Stimulated activated CD8-positive, alpha-beta memory T cell treated with anti-CD3 and anti-CD28 coated beads, Interleukin-7, amount 100 ng/mL, for 4 hours (primary cell): Measurements from ENCODE around the gene ID4.

ENCODE experiments used
- DNase-seq, 2 donors: peaks; one replicate each; pipeline ENCODE4 v3.0.0-alpha.2; 2020; ENCODE audit warnings: low read depth in 2 of 2

Gene ID4, protein sequence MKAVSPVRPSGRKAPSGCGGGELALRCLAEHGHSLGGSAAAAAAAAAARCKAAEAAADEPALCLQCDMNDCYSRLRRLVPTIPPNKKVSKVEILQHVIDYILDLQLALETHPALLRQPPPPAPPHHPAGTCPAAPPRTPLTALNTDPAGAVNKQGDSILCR

DNA sequence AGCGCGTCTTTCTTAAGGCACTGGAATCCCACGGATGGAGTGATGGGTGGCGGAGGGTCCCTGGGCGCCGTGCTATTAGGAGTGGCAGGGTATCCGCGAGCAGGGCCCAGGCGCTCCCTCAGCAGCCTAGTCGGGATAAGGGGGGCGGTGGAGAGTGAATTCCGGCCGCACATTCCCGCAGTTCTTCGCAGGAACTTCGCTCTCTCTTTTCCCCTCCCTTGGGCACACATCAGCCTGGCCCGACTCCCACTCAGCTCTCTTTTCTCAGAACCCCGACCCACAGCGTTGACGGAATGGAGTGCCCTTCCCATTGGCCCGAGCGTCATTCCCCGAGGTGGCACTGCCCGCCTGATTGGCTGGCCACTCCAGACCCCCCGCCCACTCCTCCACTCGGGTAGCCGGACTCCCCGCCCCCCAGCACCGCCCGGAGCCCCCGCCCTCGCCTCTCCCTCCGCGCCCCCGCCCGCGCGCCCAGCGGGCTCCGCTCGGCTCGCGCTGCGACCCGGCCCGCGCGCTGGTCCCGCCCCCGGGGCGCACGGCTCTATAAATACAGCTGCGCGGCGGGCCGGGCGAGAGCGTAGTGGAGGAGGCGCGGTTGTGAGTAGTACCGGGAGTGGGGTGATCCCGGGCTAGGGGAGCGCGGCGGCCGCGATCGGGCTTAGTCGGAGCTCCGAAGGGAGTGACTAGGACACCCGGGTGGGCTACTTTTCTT, at the start of gene ID4:
ID4 (plus strand) TSS at position 572 of the 712 bp plus-strand sequence. CDS start 385 bp downstream, outside the sequence.
- no peak for DNase-seq

- no peak for DNase-seq
These were observed 48.5 kb upstream of the ID4 start for GRCh38 chr6:19788686-19789085.

DNA sequence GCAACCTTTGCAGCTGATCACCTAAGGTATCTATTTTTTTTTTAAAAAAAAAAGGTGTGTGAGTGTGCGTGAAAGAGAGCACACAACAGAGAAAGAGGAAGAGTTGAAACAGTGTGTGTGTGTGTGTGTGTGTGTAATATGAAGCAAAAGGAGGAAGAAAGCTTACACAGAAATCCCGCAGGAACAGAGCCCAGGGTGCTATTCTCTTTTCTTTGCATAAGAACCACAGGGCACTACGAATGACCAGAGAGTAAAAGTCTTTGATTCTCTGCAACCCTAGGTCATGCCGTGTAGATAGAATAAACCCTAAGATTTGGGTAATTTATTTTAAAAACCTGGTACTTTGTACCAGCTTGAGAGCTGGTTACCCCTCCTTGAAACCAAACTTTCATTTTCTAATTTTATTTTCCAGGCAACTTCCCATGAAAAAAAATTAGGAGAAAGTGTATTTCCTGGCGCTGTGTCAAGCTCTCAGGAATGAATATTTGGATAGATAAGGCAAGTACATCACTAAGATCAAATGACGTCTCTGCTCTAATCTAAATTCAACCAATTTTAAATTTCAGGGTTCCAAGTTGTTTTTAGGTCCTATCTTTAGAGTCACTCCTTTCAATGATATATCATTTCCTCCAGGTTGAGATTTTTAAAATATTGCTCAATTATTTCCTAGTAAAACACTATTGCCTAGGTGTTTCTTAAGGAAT, 47.9 kb upstream of the ID4 start:
- no peak for DNase-seq

GRCh38 chr6:19791267-19791666, 45.9 kb upstream of the ID4 start:
- no peak for DNase-seq

GRCh38 chr6:19795211-19795610, 42.0 kb upstream of the ID4 start:
- DNase-seq, result no peak

DNA sequence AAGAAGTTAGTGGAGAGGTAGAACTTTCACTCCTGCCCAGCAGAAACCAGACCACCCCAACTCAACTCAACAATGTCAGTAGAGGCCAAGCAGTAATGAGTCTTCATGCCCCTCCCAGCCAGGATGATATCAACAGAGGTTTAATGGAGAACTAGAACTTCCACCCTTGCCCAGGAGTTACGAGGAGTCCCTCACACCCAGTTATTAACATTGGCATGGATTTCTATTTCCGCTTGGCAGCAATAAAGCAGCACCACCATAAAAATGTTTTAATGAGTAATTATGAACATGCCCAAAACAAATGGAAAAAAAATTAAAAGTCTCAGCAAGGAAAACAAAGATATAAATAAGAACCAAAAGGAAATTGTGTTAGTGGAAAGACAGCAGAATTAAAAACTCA, 40.7 kb upstream of the ID4 start:
- DNase-seq, result no peak

GRCh38 chr6:19798362-19798761, 38.8 kb upstream of the ID4 start:
- no peak for DNase-seq

- no peak for DNase-seq
These were observed 34.5 kb upstream of the ID4 start for GRCh38 chr6:19802656-19803055.

- DNase-seq, result no peak
These were observed 33.6 kb upstream of the ID4 start for GRCh38 chr6:19803331-19804204.

GRCh38 chr6:19804205-19805128, 32.7 kb upstream of the ID4 start:
- DNase-seq, result peak in 1 of 2 donors; percentile 14

DNA sequence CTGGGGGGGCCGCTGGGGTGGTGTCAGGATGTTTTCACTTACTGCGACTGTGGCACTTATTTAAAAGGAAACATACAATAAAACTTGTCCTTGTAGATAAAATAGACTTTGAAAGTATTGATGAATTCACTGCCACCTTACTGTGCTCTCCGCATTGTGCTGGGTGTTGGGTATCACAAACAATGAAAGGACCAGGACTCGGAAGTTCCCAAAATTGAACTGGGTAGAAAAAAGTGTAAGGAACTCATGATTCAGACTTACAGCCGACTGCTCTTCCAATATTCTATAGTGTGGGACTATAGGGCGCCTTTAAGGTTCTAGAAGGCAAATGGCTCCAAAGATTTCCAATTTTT, 32.1 kb upstream of the ID4 start:
- DNase-seq, result no peak

DNA sequence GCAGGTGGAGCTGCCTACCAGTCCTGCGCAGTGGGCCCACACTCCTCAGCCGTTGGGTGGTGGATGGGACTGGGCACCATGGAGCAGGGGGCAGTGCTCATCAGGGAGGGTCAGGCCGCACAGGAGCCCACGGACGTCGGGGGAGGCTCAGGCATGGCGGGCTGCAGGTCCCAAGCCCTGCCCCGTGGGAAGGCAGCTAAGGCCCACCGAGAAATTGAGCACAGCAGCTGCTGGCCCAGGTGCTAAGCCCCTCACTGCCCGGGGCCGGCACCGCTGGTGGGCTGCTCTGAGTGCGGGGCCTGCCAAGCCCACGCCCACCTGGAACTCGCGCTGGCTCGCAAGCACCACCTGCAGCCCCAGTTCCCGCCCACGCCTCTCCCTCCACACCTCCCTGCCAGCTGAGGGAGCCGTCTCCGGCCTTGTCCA, 30.2 kb upstream of the ID4 start:
- DNase-seq, result no peak

GRCh38 chr6:19811397-19812079, 25.6 kb upstream of the ID4 start:
- DNase-seq, result no peak

DNA sequence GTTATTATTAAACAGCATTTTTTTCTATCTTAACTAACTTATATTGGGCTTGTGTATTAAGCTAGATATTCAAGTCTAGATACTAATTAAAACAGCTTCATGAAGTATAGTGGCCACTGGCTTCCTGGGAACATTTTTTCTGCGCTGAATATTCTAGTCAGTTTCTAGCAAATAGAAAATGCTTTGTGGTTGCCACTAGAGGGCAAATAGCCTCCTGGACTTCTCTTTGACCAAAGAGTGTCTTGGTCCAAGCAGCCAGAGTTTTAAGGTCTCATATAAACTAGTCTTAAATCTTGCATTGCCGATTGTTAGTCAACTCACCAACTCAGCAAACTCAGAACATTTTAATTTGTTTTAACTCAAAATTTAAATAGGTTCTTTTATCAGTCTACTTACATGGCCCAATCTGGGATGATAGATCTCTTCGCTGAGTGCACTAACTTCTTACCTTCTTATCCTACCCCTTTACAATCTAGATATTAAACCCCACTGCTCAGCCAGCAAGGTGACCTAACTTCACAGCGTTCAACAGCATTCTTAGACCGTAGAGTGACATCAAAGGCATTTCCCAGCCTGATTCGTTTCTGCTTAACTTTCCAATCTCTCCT, 24.6 kb upstream of the ID4 start:
- no peak for DNase-seq

GRCh38 chr6:19818805-19819204, 18.4 kb upstream of the ID4 start:
- no peak for DNase-seq

GRCh38 chr6:19824058-19824807, 12.9 kb upstream of the ID4 start:
- no peak for DNase-seq

DNA sequence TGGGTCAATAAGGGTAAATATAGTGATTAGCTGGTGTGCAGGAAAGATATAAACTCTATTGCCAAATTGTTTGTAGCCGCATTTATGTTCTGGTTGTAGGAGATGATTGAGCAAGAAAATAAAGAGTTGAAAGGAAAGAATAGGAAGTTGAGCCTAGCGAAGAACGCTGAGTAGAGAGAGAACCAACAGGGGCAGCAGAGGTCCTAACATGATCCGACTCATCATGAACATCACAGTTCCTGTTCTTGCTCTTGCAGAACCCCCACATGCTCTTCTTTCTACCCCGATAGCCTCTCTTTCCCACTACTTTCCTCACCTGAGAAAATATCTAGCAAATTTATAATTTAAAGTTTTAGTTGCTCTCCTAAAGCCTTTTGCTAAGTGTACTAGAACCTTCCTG, 9.9 kb upstream of the ID4 start:
- no peak for DNase-seq

- DNase-seq, result no peak
These were observed 9.3 kb upstream of the ID4 start for GRCh38 chr6:19827903-19828302.

GRCh38 chr6:19830171-19830570, 7.0 kb upstream of the ID4 start:
- DNase-seq, result no peak
